GM21367 (cell line): ENCODE data around the gene GTF3C6.
"Not testable (repeated sequence)": the region's sequence is repeated elsewhere in the genome, so short reads cannot be mapped to it uniquely, and the experiment has no call there.

Source experiments
- ATAC-seq: cut with Tn5 transposase; IDR thresholded peaks from one replicate; pipeline ENCODE4 v1.9.1; 2021; ENCODE audit not compliant: unreplicated experiment

The GTF3C6 gene

GRCh38 chr6:110976575-110976974 lies 18.1 kb downstream of the GTF3C6 start:
- ATAC-seq = no peak

GRCh38 chr6:110979565-110980101 lies 21.1 kb downstream of the GTF3C6 start:
- no peak for ATAC-seq

- no peak for ATAC-seq
Measured at GRCh38 chr6:110980227-110980626, 21.7 kb downstream of the GTF3C6 start.

GRCh38 chr6:110980648-110981047 lies 22.1 kb downstream of the GTF3C6 start:
- no peak for ATAC-seq

GRCh38 chr6:110981202-110981600 lies 22.7 kb downstream of the GTF3C6 start:
- ATAC-seq = no peak

- ATAC-seq = no peak
Measured at GRCh38 chr6:110990840-110991576, 32.5 kb downstream of the GTF3C6 start.

- ATAC-seq = no peak
Measured at GRCh38 chr6:110996691-110997090, 38.2 kb downstream of the GTF3C6 start.

- no peak for ATAC-seq
Measured at GRCh38 chr6:110999634-111000270, 41.2 kb downstream of the GTF3C6 start.

GRCh38 chr6:111002350-111002749 lies 43.8 kb downstream of the GTF3C6 start:
- ATAC-seq = no peak

GRCh38 chr6:111011360-111012142 lies 53.0 kb downstream of the GTF3C6 start:
- no peak for ATAC-seq

GRCh38 chr6:111012143-111012452 lies 53.6 kb downstream of the GTF3C6 start:
- ATAC-seq = no peak

GRCh38 chr6:111012520-111012919 lies 54.0 kb downstream of the GTF3C6 start:
- ATAC-seq = not testable (repeated sequence)

- ATAC-seq = no peak
Measured at GRCh38 chr6:111013144-111013915, 54.8 kb downstream of the GTF3C6 start.

GRCh38 chr6:111015389-111016124 lies 57.1 kb downstream of the GTF3C6 start:
- ATAC-seq = no peak

- ATAC-seq = not testable (repeated sequence)
Measured at GRCh38 chr6:111017241-111017640, 58.7 kb downstream of the GTF3C6 start.
